ENCODE data around the gene SUGP1.

- TF ChIP-seq REST (IDR thresholded peaks at IDR 0.05; ENCODE audit: insufficient read depth in 1 of 2, low read depth in 2 of 2, low read length in 2 of 2) (no peak), POLR2AphosphoS5 (IDR thresholded peaks at IDR 0.05; ENCODE audit: low read depth, low read length) (no peak), TAF1 (IDR thresholded peaks at IDR 0.05; ENCODE audit: borderline replicate concordance, insufficient read depth, low read length) (no peak)
Measured at GRCh38 chr19:19268453-19269385, 51.6 kb downstream of the SUGP1 start.
